Activated B cell treated with CpG ODN at 0.5 μM for 24 hours (primary cell): ENCODE results near the gene RETREG3. TPM values are rescaled to one million over a fixed set of nuclear protein-coding genes. Genes with fewer than 3 reads are reported as not detected.

Source experiments
- ATAC-seq: fragments of 200-7000 bp; cut with Tn5 transposase; one replicate; pipeline ENCODE4 v1.10.0; 2021; ENCODE audit warnings: low read depth, mild to moderate bottlenecking, moderate library complexity
- CTCF ChIA-PET: fragments of 350-600 bp; sonication (Branson Sonifier 250); formaldehyde crosslinking; loops from one replicate; lab custom pipeline; 2021; ENCODE audit warnings: antibody characterized with exemption; lab: Charles Lee
- POLR2A ChIA-PET: fragments of 350-600 bp; sonication (Branson Sonifier 250); formaldehyde crosslinking; loops from one replicate; lab custom pipeline; 2021; ENCODE audit warnings: antibody characterized with exemption; lab: Charles Lee
- DNase-seq: peaks from one replicate; pipeline ENCODE4 v3.0.0; 2022
- H3K27ac Mint-ChIP-seq: one replicate; pipeline ENCODE4 v1.8.0; 2020; ENCODE audit warnings: mixed read lengths
- H3K27me3 Mint-ChIP-seq: one replicate; pipeline ENCODE4 v1.8.0; 2021; ENCODE audit warnings: mixed read lengths
- H3K36me3 Mint-ChIP-seq: one replicate; pipeline ENCODE4 v1.8.0; 2021; ENCODE audit warnings: low read depth, mixed read lengths
- H3K4me1 Mint-ChIP-seq: one replicate; pipeline ENCODE4 v1.8.0; 2021; ENCODE audit warnings: mixed read lengths
- H3K4me3 Mint-ChIP-seq: one replicate; pipeline ENCODE4 v1.8.0; 2020; ENCODE audit warnings: mild to moderate bottlenecking, mixed read lengths
- H3K9me3 Mint-ChIP-seq: one replicate; pipeline ENCODE4 v1.8.0; 2020; ENCODE audit warnings: mixed read lengths
- CTCF ChIP-seq: fragments of 200-600 bp; IDR thresholded peaks from one replicate; pipeline ENCODE4 v1.8.0; 2022; ENCODE audit warnings: antibody characterized with exemption, mild to moderate bottlenecking
- intact Hi-C: fragments of 100-400 bp; cut with micrococcal nuclease; formaldehyde crosslinking; loops from one replicate; pipeline ENCODE4 v1.15.1; 2024
- total RNA-seq: library from RNA; stranded (reverse); gene quantifications from 2 replicates; pipeline ENCODE4 v1.2.3, GENCODE V29; 2022

RETREG3 gene
- total RNA-seq, 1 donor from 2014 or later, result 63.5 TPM

- H3K9me3 Mint-ChIP-seq, result no peaks in the 10 kb centered on the region
- no peak for TF ChIP-seq CTCF
Measured at GRCh38 chr17:42596386-42596785, 12.8 kb downstream of the RETREG3 start.

DNA sequence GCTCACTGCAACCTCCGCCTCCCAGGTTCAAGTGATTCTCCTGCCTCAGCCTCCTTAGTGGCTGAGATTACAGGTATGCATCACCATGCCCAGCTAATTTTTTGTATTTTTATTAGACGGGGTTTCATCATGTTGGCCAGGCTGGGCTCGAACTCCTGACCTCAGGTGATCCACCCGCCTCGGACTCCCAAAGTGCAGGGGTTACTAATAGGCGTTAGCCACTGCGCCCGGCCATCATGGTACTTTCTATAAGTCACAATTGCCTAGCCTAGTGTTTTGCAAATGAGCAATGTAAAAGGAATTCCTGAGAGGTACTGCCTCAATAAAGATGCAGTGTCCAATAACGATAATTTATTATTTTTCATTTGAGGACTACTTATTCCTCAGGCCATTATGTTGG is 17.8 kb downstream of the RETREG3 start:
- no peak for TF ChIP-seq CTCF
- H3K36me3 Mint-ChIP-seq, result peaks cover 64% of the 10 kb centered on the region
- no peaks in the 10 kb centered on the region for H3K9me3 Mint-ChIP-seq
- ChIA-PET CTCF (no interaction called here), POLR2A (no interaction called here)
- H3K4me1 Mint-ChIP-seq, result peaks cover 18% of the 10 kb centered on the region
- DNase-seq, result no peak
- ATAC-seq, result no peak
- H3K27me3 Mint-ChIP-seq, result no peaks in the 10 kb centered on the region
- no peak overlapping the region for H3K4me3 Mint-ChIP-seq
- intact Hi-C loops, result no loop called here
- no peak overlapping the region for H3K27ac Mint-ChIP-seq

More at GRCh38 chr17:42596386-42596785, 12.8 kb downstream of the RETREG3 start:
- ATAC-seq (no peak), DNase-seq (no peak)
- ChIA-PET CTCF (no interaction called here), POLR2A (interaction anchor here (1.6 kb wide), 1 partner anchor 13 kb away, joined by 5 read pairs; the partner anchor contains the start of genes RETREG3 and TUBG1)
- no peak overlapping the region for H3K4me3 Mint-ChIP-seq
- intact Hi-C loops, result no loop called here
- no peak overlapping the region for H3K27ac Mint-ChIP-seq
- H3K36me3 Mint-ChIP-seq, result peaks cover 36% of the 10 kb centered on the region
- peaks cover 12% of the 10 kb centered on the region for H3K4me1 Mint-ChIP-seq
- no peaks in the 10 kb centered on the region for H3K27me3 Mint-ChIP-seq

DNA sequence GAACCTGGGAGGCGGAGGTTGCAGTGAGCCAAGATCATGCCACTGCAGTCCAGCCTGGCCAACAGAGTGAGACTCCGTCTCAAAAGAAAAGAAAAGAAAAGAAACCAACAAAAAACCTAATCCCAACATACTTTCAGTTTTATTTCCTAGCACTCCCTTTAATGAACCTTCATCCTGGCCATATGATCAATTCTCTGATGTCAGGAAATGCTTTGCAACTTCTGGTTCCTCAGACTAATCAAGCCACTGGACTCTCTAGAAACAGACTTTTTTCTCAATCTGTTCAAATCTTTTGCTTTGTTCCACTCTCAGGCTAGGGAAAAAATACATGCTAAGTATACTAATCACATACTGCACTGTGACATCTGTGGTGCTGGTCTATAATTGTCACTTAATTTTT is 18.3 kb downstream of the RETREG3 start:
- peaks cover 67% of the 10 kb centered on the region for H3K36me3 Mint-ChIP-seq
- DNase-seq (no peak), ATAC-seq (no peak)
- intact Hi-C loops, result no loop called here
- H3K27ac Mint-ChIP-seq, result no peak overlapping the region
- ChIA-PET CTCF (no interaction called here), POLR2A (no interaction called here)
- no peak overlapping the region for H3K4me3 Mint-ChIP-seq
- H3K4me1 Mint-ChIP-seq, result peaks cover 22% of the 10 kb centered on the region
- H3K27me3 Mint-ChIP-seq, result no peaks in the 10 kb centered on the region
- H3K9me3 Mint-ChIP-seq, result no peaks in the 10 kb centered on the region
- TF ChIP-seq CTCF, result no peak

DNA sequence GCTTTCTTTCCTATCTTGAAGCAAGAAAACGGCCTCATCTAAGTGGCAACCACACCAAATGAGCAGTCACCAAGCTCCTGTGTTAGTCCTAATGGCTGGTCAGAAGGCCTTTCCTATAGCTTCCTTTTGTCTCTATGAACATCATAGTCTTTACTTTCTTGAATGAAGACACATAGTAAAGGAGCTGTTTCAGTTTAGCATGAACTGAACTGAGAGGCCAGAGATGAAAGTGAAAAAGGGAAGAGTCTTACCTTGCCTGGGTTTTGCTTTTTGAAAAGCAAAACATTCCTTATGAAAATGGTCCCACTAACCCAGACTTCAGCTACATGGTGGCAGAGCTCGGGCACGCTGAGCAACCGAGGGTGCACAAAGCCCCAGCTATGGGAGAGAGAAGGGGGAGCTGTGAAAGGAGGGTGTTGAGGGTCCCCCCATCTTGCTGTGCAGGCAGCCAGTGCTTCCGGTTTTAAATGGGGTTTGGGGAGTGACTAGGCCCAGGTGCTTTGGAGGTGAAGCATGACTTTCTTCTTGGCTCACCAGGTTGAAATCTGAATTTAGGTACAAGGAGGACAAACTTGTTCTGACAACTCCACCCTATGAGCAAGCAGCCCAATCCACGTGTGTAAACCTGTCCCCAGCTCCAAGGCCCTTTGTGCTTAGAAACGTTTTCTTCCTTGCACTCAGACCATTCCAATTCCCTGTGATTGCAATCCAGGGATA is 22.5 kb downstream of the RETREG3 start:
- intact Hi-C loops, result no loop called here
- ChIA-PET CTCF (interaction anchor here (1.4 to 2.7 kb wide), 2 partner anchors 9 to 92 kb away, joined by 3 to 10 read pairs; partner anchors contain the start of gene PSMC3IP), POLR2A (interaction anchor here (0.6 to 1.8 kb wide), 7 partner anchors 8 to 33 kb away, joined by 3 to 12 read pairs (median 4); partner anchors contain the start of genes MLX, PSMC3IP, RETREG3 and TUBG1)
- DNase-seq (no peak), ATAC-seq (peak; percentile 56)
- Mint-ChIP-seq H3K9me3 (no peaks in the 10 kb centered on the region), H3K4me3 (peak overlapping the region; percentile 73), H3K27ac (peak overlapping the region; percentile 95), H3K27me3 (no peaks in the 10 kb centered on the region), H3K4me1 (peaks cover 31% of the 10 kb centered on the region), H3K36me3 (peaks cover 93% of the 10 kb centered on the region)
- TF ChIP-seq CTCF, result no peak

- no peaks in the 10 kb centered on the region for H3K27me3 Mint-ChIP-seq
- no peak for ATAC-seq
- H3K27ac Mint-ChIP-seq, result peak overlapping the region; percentile 46
- ChIA-PET POLR2A (interaction anchor here (1.5 kb wide), 1 partner anchor 18 kb away, joined by 3 read pairs; the partner anchor contains the start of gene MLX), CTCF (interaction anchor here (1.4 kb wide), 1 partner anchor 93 kb away, joined by 3 read pairs; no protein-coding TSS in a partner anchor)
- peaks cover 93% of the 10 kb centered on the region for H3K36me3 Mint-ChIP-seq
- TF ChIP-seq CTCF, result no peak
- no peaks in the 10 kb centered on the region for H3K9me3 Mint-ChIP-seq
- peaks cover 31% of the 10 kb centered on the region for H3K4me1 Mint-ChIP-seq
- intact Hi-C loops, result no loop called here
- DNase-seq, result no peak
- H3K4me3 Mint-ChIP-seq, result no peak overlapping the region
Measured at GRCh38 chr17:42585353-42585752, 23.8 kb downstream of the RETREG3 start.
